ENCODE measurements around the gene SLC6A3. TPM values are rescaled to one million over a fixed set of nuclear protein-coding genes. Genes with fewer than 3 reads are reported as not detected.

The SLC6A3 gene
- total and polyA plus RNA-seq, 9 of the 15 experiments (the other 6 are each of a cell fraction or from before 2014, with no cell fraction given), result not detected

DNA sequence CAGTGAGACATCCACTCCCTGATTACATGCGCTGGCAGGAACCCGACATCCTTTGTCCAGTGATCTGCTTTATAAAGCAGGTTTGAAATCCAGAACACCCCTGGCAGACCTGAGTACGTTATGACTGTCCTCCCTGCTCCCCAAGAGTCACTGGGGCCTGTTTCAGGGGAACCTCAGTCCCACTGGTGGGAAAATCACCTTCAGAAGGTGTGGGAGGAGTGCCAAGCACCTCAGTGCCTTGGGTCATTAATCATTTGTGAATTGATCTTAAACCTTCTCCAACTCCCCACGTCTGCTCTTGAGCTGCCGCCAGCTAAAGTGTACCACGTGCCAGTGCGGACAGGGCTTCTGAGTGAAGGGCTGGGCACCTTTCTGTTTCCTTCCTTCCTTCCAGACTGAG lies 16.2 kb downstream of the SLC6A3 start:
- no peaks in the 10 kb centered on the region; the same call in 1 of the 2 replicates for H4K20me1 ChIP-seq (replicated peaks; ENCODE audit: control insufficient read depth, insufficient read depth, low read length)
- intact Hi-C loops (cut with micrococcal nuclease) (no loop called here), in situ Hi-C loops (cut with MboI) (no loop called here)
- DNase-seq (ENCODE audit: extremely low read depth in 1 of 4, low spot score in 3 of 4), result no peak
- no TSS peak for BruUV-seq (replicated peaks)
- no peaks in the 10 kb centered on the region for H3K9me1 ChIP-seq (ENCODE audit: control insufficient read depth, insufficient read depth, low read length)
- H3K36me3 ChIP-seq (ENCODE audit: control insufficient read depth, insufficient read depth, low read length), result no peaks in the 10 kb centered on the region
- H3K79me2 ChIP-seq (ENCODE audit: control insufficient read depth, insufficient read depth, low read length), result no peaks in the 10 kb centered on the region
- H3K9me3 ChIP-seq (replicated peaks; ENCODE audit: control insufficient read depth, insufficient read depth, low read depth, low read length), result 0 out of 2 replicates have a peak, but pooled peaks cover 2% of the 10 kb centered on the region
- no peak overlapping the region for H3K27ac ChIP-seq (ENCODE audit: extremely low read depth, low read depth, low read length)
- no peak overlapping the region for H2AFZ ChIP-seq (ENCODE audit: low read depth, low read length)
- H3K4me2 ChIP-seq (ENCODE audit: insufficient read depth, low read length), result no peak overlapping the region
- CTCF ChIA-PET (ENCODE audit: low intra/inter-chr PET ratio), result no interaction called here
- ATAC-seq, result no peak
- H3K4me3 ChIP-seq, result no peak overlapping the region
- WGBS (ENCODE audit: insufficient coverage, low coverage, missing lambda C conversion rate), result 4% methylated on average over 7 of the region's 7 CpGs
- H3K9ac ChIP-seq (ENCODE audit: insufficient read depth in 1 of 2, low read depth in 2 of 2, low read length in 2 of 2), result no peak overlapping the region
- TF ChIP-seq ZNF175 (CRISPR knock-in tag; IDR thresholded peaks at IDR 0.05; ENCODE audit: low read depth) (no peak), L3MBTL2 (IDR thresholded peaks at IDR 0.05) (no peak), ZBTB9 (CRISPR knock-in tag; IDR thresholded peaks at IDR 0.05) (no peak), FOXK1 (CRISPR knock-in tag; IDR thresholded peaks at IDR 0.05; ENCODE audit: borderline replicate concordance) (no peak), ETS2 (tag; IDR thresholded peaks at IDR 0.05; ENCODE audit: borderline replicate concordance, poor library complexity, severe bottlenecking) (no peak), TRIM28 (IDR thresholded peaks at IDR 0.05) (no peak), ZNF551 (CRISPR knock-in tag; IDR thresholded peaks at IDR 0.05) (no peak), E2F3 (CRISPR knock-in tag; IDR thresholded peaks at IDR 0.05) (no peak), TCF15 (CRISPR knock-in tag; IDR thresholded peaks at IDR 0.05) (no peak), MAZ (CRISPR knock-in tag; conservative IDR thresholded peaks at IDR 0.05 in 1 of 2, IDR thresholded peaks at IDR 0.05 in 1 of 2) (no peak), CBX8 (IDR thresholded peaks at IDR 0.05; ENCODE audit: borderline replicate concordance, extremely low read depth, low read depth, low read length, poor library complexity, severe bottlenecking) (no peak), TEAD4 (IDR thresholded peaks at IDR 0.05; ENCODE audit: low read length) (no peak), TEAD4 (CRISPR knock-in tag; IDR thresholded peaks at IDR 0.05; ENCODE audit: borderline replicate concordance) (no peak), PCBP2 (IDR thresholded peaks at IDR 0.05; ENCODE audit: low read depth, low read length, poor library complexity, severe bottlenecking) (no peak), RBM25 (IDR thresholded peaks at IDR 0.05; ENCODE audit: low read depth, low read length, severe bottlenecking) (no peak), GTF2E2 (tag; IDR thresholded peaks at IDR 0.05) (no peak), ZBTB1 (CRISPR knock-in tag; IDR thresholded peaks at IDR 0.05; ENCODE audit: borderline replicate concordance, low read depth) (no peak), TCF7L2 (IDR thresholded peaks at IDR 0.05; ENCODE audit: low read depth, low read length) (no peak), PTRF (tag; IDR thresholded peaks at IDR 0.05) (no peak)
- POLR2A ChIA-PET, result no interaction called here
- peaks cover 25 to 56% of the 10 kb centered on the region in 2 experiments; a peak in 4 of 5 replicates for H3K27me3 ChIP-seq (ENCODE audit: control insufficient read depth in 2 of 2, insufficient read depth in 2 of 2, low read length in 2 of 2)
- no peak for FAIRE-seq
- no peaks in the 10 kb centered on the region for H3K4me1 ChIP-seq (replicated peaks in 1 of 2; ENCODE audit: control insufficient read depth in 2 of 2, insufficient read depth in 2 of 2, low read length in 2 of 2)
